ENCODE data around the gene CTDNEP1.

Gene CTDNEP1

GRCh38 chr17:7281074-7281952 is 29.8 kb upstream of the CTDNEP1 start, which contains the start of gene SLC2A4:
Gene SLC2A4 (plus strand): TSS chr17:7281718. CDS start chr17:7281935, 217 bp downstream.
- Histone ChIP-seq H2AFZ (ENCODE audit: insufficient read depth, low read length, poor library complexity) (peak within 1 kb of the TSS; percentile 73), H4K12ac (ENCODE audit: low read depth, low read length) (no peak within 1 kb of the TSS), H2AK5ac (ENCODE audit: low read length) (no peak within 1 kb of the TSS), H3K27ac (ENCODE audit: low read depth, low read length) (no peak within 1 kb of the TSS), H3K18ac (ENCODE audit: low read length) (no peak within 1 kb of the TSS), H3K4ac (ENCODE audit: low read depth, low read length) (no peak within 1 kb of the TSS), H3K36me3 (ENCODE audit: control insufficient read depth in 1 of 2, insufficient read depth in 2 of 2, low read length in 2 of 2) (no peaks in the 10 kb centered on the region), H4K91ac (ENCODE audit: low read depth, low read length) (no peak within 1 kb of the TSS), H2BK12ac (ENCODE audit: low read length) (no peak within 1 kb of the TSS), H3K4me3 (ENCODE audit: low read depth, low read length) (peak within 1 kb of the TSS; percentile 45), H2BK120ac (ENCODE audit: insufficient read depth, low read length, poor library complexity) (no peak within 1 kb of the TSS), H3K14ac (ENCODE audit: low read length) (no peak within 1 kb of the TSS), H3K9me3 (ENCODE audit: insufficient read depth, low read depth, low read length) (no peaks in the 10 kb centered on the region), H3K4me2 (ENCODE audit: low read length) (peak within 1 kb of the TSS; percentile 78), H3K79me2 (ENCODE audit: control insufficient read depth, insufficient read depth, low read length, poor library complexity) (no peaks in the 10 kb centered on the region), H3K23ac (ENCODE audit: low read length) (no peak within 1 kb of the TSS), H4K8ac (ENCODE audit: low read depth, low read length) (no peak within 1 kb of the TSS), H3K9ac (ENCODE audit: low read length) (no peak within 1 kb of the TSS), H3K27me3 (ENCODE audit: insufficient read depth, low read length) (peaks cover 6% of the 10 kb centered on the region), H3K4me1 (ENCODE audit: control insufficient read depth in 1 of 2, insufficient read depth in 2 of 2, low read length in 2 of 2) (peaks cover 16% of the 10 kb centered on the region in 2 experiments), H2BK5ac (ENCODE audit: low read depth, low read length, poor library complexity) (no peak within 1 kb of the TSS), H3K79me1 (ENCODE audit: low read length) (no peaks in the 10 kb centered on the region)
- DNase-seq = peak; percentile 98
- no CpG with 5 or more reads among the region's 71 CpGs for WGBS (ENCODE audit: extremely low coverage, insufficient coverage, insufficient read length)

GRCh38 chr17:7280519-7281073 is 29.1 kb upstream of the CTDNEP1 start:
- H3K4me1 ChIP-seq (ENCODE audit: control insufficient read depth in 1 of 2, insufficient read depth in 2 of 2, low read length in 2 of 2) = peaks cover 16% of the 10 kb centered on the region in 2 experiments
- H4K12ac ChIP-seq (ENCODE audit: low read depth, low read length) = no peak overlapping the region
- no peak overlapping the region for H3K23ac ChIP-seq (ENCODE audit: low read length)
- H4K91ac ChIP-seq (ENCODE audit: low read depth, low read length) = no peak overlapping the region
- H3K9me3 ChIP-seq (ENCODE audit: insufficient read depth, low read depth, low read length) = no peaks in the 10 kb centered on the region
- H2AK5ac ChIP-seq (ENCODE audit: low read length) = no peak overlapping the region
- H3K27ac ChIP-seq (ENCODE audit: low read depth, low read length) = no peak overlapping the region
- no peak overlapping the region for H4K8ac ChIP-seq (ENCODE audit: low read depth, low read length)
- no peaks in the 10 kb centered on the region for H3K79me1 ChIP-seq (ENCODE audit: low read length)
- no CpG with 5 or more reads among the region's 29 CpGs for WGBS (ENCODE audit: extremely low coverage, insufficient coverage, insufficient read length)
- DNase-seq = peak; percentile 95 to 98
- no peak overlapping the region for H2BK120ac ChIP-seq (ENCODE audit: insufficient read depth, low read length, poor library complexity)
- H3K18ac ChIP-seq (ENCODE audit: low read length) = no peak overlapping the region
- peak overlapping the region; percentile 78 for H3K4me2 ChIP-seq (ENCODE audit: low read length)
- no peak overlapping the region for H3K4ac ChIP-seq (ENCODE audit: low read depth, low read length)
- H3K9ac ChIP-seq (ENCODE audit: low read length) = no peak overlapping the region
- H2BK5ac ChIP-seq (ENCODE audit: low read depth, low read length, poor library complexity) = no peak overlapping the region
- no peak overlapping the region for H2BK12ac ChIP-seq (ENCODE audit: low read length)
- no peaks in the 10 kb centered on the region for H3K79me2 ChIP-seq (ENCODE audit: control insufficient read depth, insufficient read depth, low read length, poor library complexity)
- no peaks in the 10 kb centered on the region for H3K36me3 ChIP-seq (ENCODE audit: control insufficient read depth in 1 of 2, insufficient read depth in 2 of 2, low read length in 2 of 2)
- peaks cover 6% of the 10 kb centered on the region for H3K27me3 ChIP-seq (ENCODE audit: insufficient read depth, low read length)
- H2AFZ ChIP-seq (ENCODE audit: insufficient read depth, low read length, poor library complexity) = peak overlapping the region; percentile 17
- no peak overlapping the region for H3K14ac ChIP-seq (ENCODE audit: low read length)
- no peak overlapping the region for H3K4me3 ChIP-seq (ENCODE audit: low read depth, low read length)

GRCh38 chr17:7279448-7279847 is 27.9 kb upstream of the CTDNEP1 start:
- Histone ChIP-seq H3K9me3 (ENCODE audit: insufficient read depth, low read depth, low read length) (no peaks in the 10 kb centered on the region), H4K8ac (ENCODE audit: low read depth, low read length) (no peak overlapping the region), H2AK5ac (ENCODE audit: low read length) (no peak overlapping the region), H3K79me2 (ENCODE audit: control insufficient read depth, insufficient read depth, low read length, poor library complexity) (no peaks in the 10 kb centered on the region), H2AFZ (ENCODE audit: insufficient read depth, low read length, poor library complexity) (no peak overlapping the region), H3K4me3 (ENCODE audit: low read depth, low read length) (no peak overlapping the region), H3K18ac (ENCODE audit: low read length) (no peak overlapping the region), H2BK12ac (ENCODE audit: low read length) (no peak overlapping the region), H3K4me2 (ENCODE audit: low read length) (no peak overlapping the region), H4K12ac (ENCODE audit: low read depth, low read length) (no peak overlapping the region), H3K27ac (ENCODE audit: low read depth, low read length) (no peak overlapping the region), H3K14ac (ENCODE audit: low read length) (no peak overlapping the region), H3K4ac (ENCODE audit: low read depth, low read length) (no peak overlapping the region), H3K36me3 (ENCODE audit: control insufficient read depth in 1 of 2, insufficient read depth in 2 of 2, low read length in 2 of 2) (no peaks in the 10 kb centered on the region), H3K9ac (ENCODE audit: low read length) (no peak overlapping the region), H3K27me3 (ENCODE audit: insufficient read depth, low read length) (peaks cover 6% of the 10 kb centered on the region), H2BK5ac (ENCODE audit: low read depth, low read length, poor library complexity) (no peak overlapping the region), H2BK120ac (ENCODE audit: insufficient read depth, low read length, poor library complexity) (no peak overlapping the region), H3K23ac (ENCODE audit: low read length) (no peak overlapping the region), H3K4me1 (ENCODE audit: control insufficient read depth in 1 of 2, insufficient read depth in 2 of 2, low read length in 2 of 2) (peaks cover 16% of the 10 kb centered on the region in 2 experiments), H4K91ac (ENCODE audit: low read depth, low read length) (no peak overlapping the region), H3K79me1 (ENCODE audit: low read length) (no peaks in the 10 kb centered on the region)
- WGBS (ENCODE audit: extremely low coverage, insufficient coverage, insufficient read length) = no CpG with 5 or more reads among the region's 8 CpGs
- no peak for DNase-seq

- no peak overlapping the region for H2BK5ac ChIP-seq (ENCODE audit: low read depth, low read length, poor library complexity)
- no peaks in the 10 kb centered on the region for H3K36me3 ChIP-seq (ENCODE audit: control insufficient read depth in 1 of 2, insufficient read depth in 2 of 2, low read length in 2 of 2)
- no peak overlapping the region for H3K27ac ChIP-seq (ENCODE audit: low read depth, low read length)
- no peaks in the 10 kb centered on the region for H3K27me3 ChIP-seq (ENCODE audit: insufficient read depth, low read length)
- DNase-seq = no peak
- no peak overlapping the region for H3K4me2 ChIP-seq (ENCODE audit: low read length)
- no peak overlapping the region for H2BK12ac ChIP-seq (ENCODE audit: low read length)
- no peak overlapping the region for H3K14ac ChIP-seq (ENCODE audit: low read length)
- H3K4me1 ChIP-seq (ENCODE audit: control insufficient read depth in 1 of 2, insufficient read depth in 2 of 2, low read length in 2 of 2) = peaks cover 3 to 7% of the 10 kb centered on the region in 2 experiments
- H4K8ac ChIP-seq (ENCODE audit: low read depth, low read length) = no peak overlapping the region
- H3K79me1 ChIP-seq (ENCODE audit: low read length) = peaks cover 17% of the 10 kb centered on the region
- H4K91ac ChIP-seq (ENCODE audit: low read depth, low read length) = no peak overlapping the region
- peaks cover under 1% of the 10 kb centered on the region for H3K9me3 ChIP-seq (ENCODE audit: insufficient read depth, low read depth, low read length)
- H2AK5ac ChIP-seq (ENCODE audit: low read length) = no peak overlapping the region
- H2AFZ ChIP-seq (ENCODE audit: insufficient read depth, low read length, poor library complexity) = no peak overlapping the region
- no peak overlapping the region for H3K9ac ChIP-seq (ENCODE audit: low read length)
- H3K79me2 ChIP-seq (ENCODE audit: control insufficient read depth, insufficient read depth, low read length, poor library complexity) = peaks cover 9% of the 10 kb centered on the region
- no peak overlapping the region for H3K4ac ChIP-seq (ENCODE audit: low read depth, low read length)
- no peak overlapping the region for H3K23ac ChIP-seq (ENCODE audit: low read length)
- no peak overlapping the region for H3K18ac ChIP-seq (ENCODE audit: low read length)
- no peak overlapping the region for H3K4me3 ChIP-seq (ENCODE audit: low read depth, low read length)
- H2BK120ac ChIP-seq (ENCODE audit: insufficient read depth, low read length, poor library complexity) = no peak overlapping the region
- H4K12ac ChIP-seq (ENCODE audit: low read depth, low read length) = no peak overlapping the region
- no CpG with 5 or more reads among the region's 1 CpG for WGBS (ENCODE audit: extremely low coverage, insufficient coverage, insufficient read length)
Observed at GRCh38 chr17:7266784-7267183, 15.2 kb upstream of the CTDNEP1 start.

All from trophoblast cell (in vitro differentiated cells and primary cell).